B cell (primary cell): ENCODE results near the gene CDH13.

Experiments
- EZH2 ChIP-seq: IDR thresholded peaks from 2 replicates; pipeline ENCODE4 v1.6.1; 2012; ENCODE audit warnings: borderline replicate concordance, low read depth, mild to moderate bottlenecking, moderate library complexity, low read length; ENCODE audit not compliant: insufficient read depth, poor library complexity, severe bottlenecking
- TF ChIP-seq, protein P1 (sequence below): fragments of 200-600 bp; IDR thresholded peaks from one replicate; pipeline ENCODE4 v1.8.0; 2022; ENCODE audit warnings: antibody characterized with exemption, mild to moderate bottlenecking

DNA sequence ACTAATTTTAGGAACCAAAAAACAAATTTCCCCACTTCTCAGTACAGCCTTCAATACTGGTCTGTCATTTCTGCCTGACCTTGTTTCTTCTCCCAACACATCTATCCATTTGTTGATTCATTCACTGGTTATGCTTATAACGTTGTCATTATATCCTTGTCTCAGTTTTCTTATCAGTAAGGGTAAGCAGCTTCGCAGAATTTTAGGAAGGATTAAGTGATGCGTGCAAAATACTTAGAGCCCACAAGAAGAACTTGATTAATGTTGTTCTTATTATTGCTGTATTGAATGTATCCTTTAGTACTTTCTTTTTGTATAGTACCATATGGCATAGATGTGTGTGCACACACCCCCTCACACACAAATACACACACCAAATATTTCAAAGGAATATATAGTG, 777.5 kb downstream of the CDH13 start:
- TF ChIP-seq, protein P1, sequence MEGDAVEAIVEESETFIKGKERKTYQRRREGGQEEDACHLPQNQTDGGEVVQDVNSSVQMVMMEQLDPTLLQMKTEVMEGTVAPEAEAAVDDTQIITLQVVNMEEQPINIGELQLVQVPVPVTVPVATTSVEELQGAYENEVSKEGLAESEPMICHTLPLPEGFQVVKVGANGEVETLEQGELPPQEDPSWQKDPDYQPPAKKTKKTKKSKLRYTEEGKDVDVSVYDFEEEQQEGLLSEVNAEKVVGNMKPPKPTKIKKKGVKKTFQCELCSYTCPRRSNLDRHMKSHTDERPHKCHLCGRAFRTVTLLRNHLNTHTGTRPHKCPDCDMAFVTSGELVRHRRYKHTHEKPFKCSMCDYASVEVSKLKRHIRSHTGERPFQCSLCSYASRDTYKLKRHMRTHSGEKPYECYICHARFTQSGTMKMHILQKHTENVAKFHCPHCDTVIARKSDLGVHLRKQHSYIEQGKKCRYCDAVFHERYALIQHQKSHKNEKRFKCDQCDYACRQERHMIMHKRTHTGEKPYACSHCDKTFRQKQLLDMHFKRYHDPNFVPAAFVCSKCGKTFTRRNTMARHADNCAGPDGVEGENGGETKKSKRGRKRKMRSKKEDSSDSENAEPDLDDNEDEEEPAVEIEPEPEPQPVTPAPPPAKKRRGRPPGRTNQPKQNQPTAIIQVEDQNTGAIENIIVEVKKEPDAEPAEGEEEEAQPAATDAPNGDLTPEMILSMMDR = no peak
- no peak for TF ChIP-seq EZH2
